Mononuclear cell (primary cell): ENCODE measurements around the gene CCL4L2. TPM values are rescaled to one million over a fixed set of nuclear protein-coding genes. Genes with fewer than 3 reads are reported as not detected.

Experiments
- total RNA-seq: library from RNA; depleted of rRNA; stranded (reverse); fragments of >200 nt; gene quantifications from one replicate; pipeline ENCODE4 v1.2.3, GENCODE V29; 2012

The CCL4L2 gene
- total RNA-seq, 1 donor: 7.9 TPM

Other genes with a start within 250 kb of the CCL4L2 start
- not detected for gene CCL16, start 229.6 kb upstream of the CCL4L2 start, total RNA-seq
- not detected for gene CCL14, start 224.3 kb upstream of the CCL4L2 start, total RNA-seq
- not detected for gene CCL15, start 209.5 kb upstream of the CCL4L2 start, total RNA-seq
- gene CCL23, start 193.1 kb upstream of the CCL4L2 start, total RNA-seq: not detected
- gene CCL18, start 146.8 kb upstream of the CCL4L2 start, total RNA-seq: 0.31 TPM
- 1,287 TPM for gene CCL3, start 120.9 kb upstream of the CCL4L2 start, total RNA-seq
- 482 TPM for gene CCL4, start 107.2 kb upstream of the CCL4L2 start, total RNA-seq
- gene TBC1D3B, start 34.4 kb upstream of the CCL4L2 start, total RNA-seq: not detected
- 169 TPM for gene CCL3L1, start 14.3 kb upstream of the CCL4L2 start, total RNA-seq
- not detected for gene TBC1D3I, start 53.5 kb downstream of the CCL4L2 start, total RNA-seq
- gene TBC1D3G, start 112.8 kb downstream of the CCL4L2 start, total RNA-seq: not detected
- gene TBC1D3H, start 177.4 kb downstream of the CCL4L2 start, total RNA-seq: not detected